ENCODE data around the gene ARID2. TPM values are rescaled to one million over a fixed set of nuclear protein-coding genes. Genes with fewer than 3 reads are reported as not detected.

ARID2 gene
- polyA plus RNA-seq, 2 of the 4 experiments (the other 2 are of a cell fraction): 8.7 to 37.7 TPM

- ATAC-seq: no peak
Observed at GRCh38 chr12:45852508-45852907, 123.0 kb downstream of the ARID2 start.

GRCh38 chr12:45853550-45853949 lies 124.0 kb downstream of the ARID2 start:
- Histone ChIP-seq H3K9me3 (no peaks in the 10 kb centered on the region), H3K4me3 (no peak overlapping the region), H3K27ac (no peak overlapping the region), H3K4me2 (no peak overlapping the region), H3K4me1 (no peaks in the 10 kb centered on the region)
- POLR2A ChIA-PET: no interaction called here
- CTCF ChIA-PET: no interaction called here
- DNase-seq (ENCODE audit: low read depth in 1 of 2, low spot score in 1 of 2): no peak
- no peak for ATAC-seq
- TF ChIP-seq NR3C1 (IDR thresholded peaks at IDR 0.05): no peak
- no peak for TF ChIP-seq RCOR1 (IDR thresholded peaks at IDR 0.05; ENCODE audit: low read depth, low read length)
- no peak for TF ChIP-seq JUNB (IDR thresholded peaks at IDR 0.05)
- TF ChIP-seq KDM1A (IDR thresholded peaks at IDR 0.05; ENCODE audit: low read depth): no peak
- no peak for TF ChIP-seq EHF (CRISPR knock-in tag; IDR thresholded peaks at IDR 0.05)
- TF ChIP-seq NFE2L2 (conservative IDR thresholded peaks at IDR 0.05; ENCODE audit: low read length): no peak
- no peak for TF ChIP-seq EP300 (IDR thresholded peaks at IDR 0.05)
- no peak for TF ChIP-seq HOXA7 (CRISPR knock-in tag; IDR thresholded peaks at IDR 0.05)
- TF ChIP-seq TFCP2L1 (CRISPR knock-in tag; IDR thresholded peaks at IDR 0.05): no peak
- no peak for TF ChIP-seq CEBPB (IDR thresholded peaks at IDR 0.05)
- TF ChIP-seq, protein P1, sequence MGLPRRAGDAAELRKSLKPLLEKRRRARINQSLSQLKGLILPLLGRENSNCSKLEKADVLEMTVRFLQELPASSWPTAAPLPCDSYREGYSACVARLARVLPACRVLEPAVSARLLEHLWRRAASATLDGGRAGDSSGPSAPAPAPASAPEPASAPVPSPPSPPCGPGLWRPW (IDR thresholded peaks at IDR 0.05): no peak
- no peak for TF ChIP-seq CHD4 (IDR thresholded peaks at IDR 0.05; ENCODE audit: borderline replicate concordance)
- no peak for TF ChIP-seq ZSCAN20 (CRISPR knock-in tag; IDR thresholded peaks at IDR 0.05)
- TF ChIP-seq RARB (CRISPR knock-in tag; IDR thresholded peaks at IDR 0.05): no peak
- no peak for TF ChIP-seq RFX5 (IDR thresholded peaks at IDR 0.05)
- FAIRE-seq: no peak
- 93% methylated on average over 3 of the region's 3 CpGs for WGBS (ENCODE audit: missing lambda C conversion rate)

More at GRCh38 chr12:45852508-45852907, 123.0 kb downstream of the ARID2 start:
- ChIA-PET CTCF (interaction anchor here (1.1 kb wide), 1 partner anchor 13 kb away, joined by 3 read pairs; no protein-coding TSS in a partner anchor), POLR2A (no interaction called here)
- no peak for TF ChIP-seq SMC3 (IDR thresholded peaks at IDR 0.05)
- no peak for TF ChIP-seq MYC (IDR thresholded peaks at IDR 0.05; ENCODE audit: borderline replicate concordance, low read length)
- no peak for TF ChIP-seq RNF2 (IDR thresholded peaks at IDR 0.05; ENCODE audit: borderline replicate concordance, low read depth)
- TF ChIP-seq, protein P2, sequence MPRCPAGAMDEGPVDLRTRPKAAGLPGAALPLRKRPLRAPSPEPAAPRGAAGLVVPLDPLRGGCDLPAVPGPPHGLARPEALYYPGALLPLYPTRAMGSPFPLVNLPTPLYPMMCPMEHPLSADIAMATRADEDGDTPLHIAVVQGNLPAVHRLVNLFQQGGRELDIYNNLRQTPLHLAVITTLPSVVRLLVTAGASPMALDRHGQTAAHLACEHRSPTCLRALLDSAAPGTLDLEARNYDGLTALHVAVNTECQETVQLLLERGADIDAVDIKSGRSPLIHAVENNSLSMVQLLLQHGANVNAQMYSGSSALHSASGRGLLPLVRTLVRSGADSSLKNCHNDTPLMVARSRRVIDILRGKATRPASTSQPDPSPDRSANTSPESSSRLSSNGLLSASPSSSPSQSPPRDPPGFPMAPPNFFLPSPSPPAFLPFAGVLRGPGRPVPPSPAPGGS (IDR thresholded peaks at IDR 0.05): no peak
- TF ChIP-seq HOXB13 (CRISPR knock-in tag; IDR thresholded peaks at IDR 0.05; ENCODE audit: low read depth): no peak
- TF ChIP-seq, protein P3, sequence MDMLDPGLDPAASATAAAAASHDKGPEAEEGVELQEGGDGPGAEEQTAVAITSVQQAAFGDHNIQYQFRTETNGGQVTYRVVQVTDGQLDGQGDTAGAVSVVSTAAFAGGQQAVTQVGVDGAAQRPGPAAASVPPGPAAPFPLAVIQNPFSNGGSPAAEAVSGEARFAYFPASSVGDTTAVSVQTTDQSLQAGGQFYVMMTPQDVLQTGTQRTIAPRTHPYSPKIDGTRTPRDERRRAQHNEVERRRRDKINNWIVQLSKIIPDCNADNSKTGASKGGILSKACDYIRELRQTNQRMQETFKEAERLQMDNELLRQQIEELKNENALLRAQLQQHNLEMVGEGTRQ (IDR thresholded peaks at IDR 0.05): no peak
- no peak for TF ChIP-seq CHD2 (IDR thresholded peaks at IDR 0.05; ENCODE audit: low read length, partially characterized antibody)
- TF ChIP-seq JUNB (IDR thresholded peaks at IDR 0.05): no peak
- TF ChIP-seq, protein P4, sequence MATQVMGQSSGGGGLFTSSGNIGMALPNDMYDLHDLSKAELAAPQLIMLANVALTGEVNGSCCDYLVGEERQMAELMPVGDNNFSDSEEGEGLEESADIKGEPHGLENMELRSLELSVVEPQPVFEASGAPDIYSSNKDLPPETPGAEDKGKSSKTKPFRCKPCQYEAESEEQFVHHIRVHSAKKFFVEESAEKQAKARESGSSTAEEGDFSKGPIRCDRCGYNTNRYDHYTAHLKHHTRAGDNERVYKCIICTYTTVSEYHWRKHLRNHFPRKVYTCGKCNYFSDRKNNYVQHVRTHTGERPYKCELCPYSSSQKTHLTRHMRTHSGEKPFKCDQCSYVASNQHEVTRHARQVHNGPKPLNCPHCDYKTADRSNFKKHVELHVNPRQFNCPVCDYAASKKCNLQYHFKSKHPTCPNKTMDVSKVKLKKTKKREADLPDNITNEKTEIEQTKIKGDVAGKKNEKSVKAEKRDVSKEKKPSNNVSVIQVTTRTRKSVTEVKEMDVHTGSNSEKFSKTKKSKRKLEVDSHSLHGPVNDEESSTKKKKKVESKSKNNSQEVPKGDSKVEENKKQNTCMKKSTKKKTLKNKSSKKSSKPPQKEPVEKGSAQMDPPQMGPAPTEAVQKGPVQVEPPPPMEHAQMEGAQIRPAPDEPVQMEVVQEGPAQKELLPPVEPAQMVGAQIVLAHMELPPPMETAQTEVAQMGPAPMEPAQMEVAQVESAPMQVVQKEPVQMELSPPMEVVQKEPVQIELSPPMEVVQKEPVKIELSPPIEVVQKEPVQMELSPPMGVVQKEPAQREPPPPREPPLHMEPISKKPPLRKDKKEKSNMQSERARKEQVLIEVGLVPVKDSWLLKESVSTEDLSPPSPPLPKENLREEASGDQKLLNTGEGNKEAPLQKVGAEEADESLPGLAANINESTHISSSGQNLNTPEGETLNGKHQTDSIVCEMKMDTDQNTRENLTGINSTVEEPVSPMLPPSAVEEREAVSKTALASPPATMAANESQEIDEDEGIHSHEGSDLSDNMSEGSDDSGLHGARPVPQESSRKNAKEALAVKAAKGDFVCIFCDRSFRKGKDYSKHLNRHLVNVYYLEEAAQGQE (IDR thresholded peaks at IDR 0.05): no peak
- TF ChIP-seq EHF (CRISPR knock-in tag; IDR thresholded peaks at IDR 0.05): no peak
- no peak for TF ChIP-seq POLR2AphosphoS2 (conservative IDR thresholded peaks at IDR 0.05; ENCODE audit: low read length)
- no peak for TF ChIP-seq ZSCAN20 (CRISPR knock-in tag; IDR thresholded peaks at IDR 0.05)
- no peak for TF ChIP-seq HOXA7 (CRISPR knock-in tag; IDR thresholded peaks at IDR 0.05)
- TF ChIP-seq EP300 (IDR thresholded peaks at IDR 0.05): no peak
- TF ChIP-seq, protein P5, sequence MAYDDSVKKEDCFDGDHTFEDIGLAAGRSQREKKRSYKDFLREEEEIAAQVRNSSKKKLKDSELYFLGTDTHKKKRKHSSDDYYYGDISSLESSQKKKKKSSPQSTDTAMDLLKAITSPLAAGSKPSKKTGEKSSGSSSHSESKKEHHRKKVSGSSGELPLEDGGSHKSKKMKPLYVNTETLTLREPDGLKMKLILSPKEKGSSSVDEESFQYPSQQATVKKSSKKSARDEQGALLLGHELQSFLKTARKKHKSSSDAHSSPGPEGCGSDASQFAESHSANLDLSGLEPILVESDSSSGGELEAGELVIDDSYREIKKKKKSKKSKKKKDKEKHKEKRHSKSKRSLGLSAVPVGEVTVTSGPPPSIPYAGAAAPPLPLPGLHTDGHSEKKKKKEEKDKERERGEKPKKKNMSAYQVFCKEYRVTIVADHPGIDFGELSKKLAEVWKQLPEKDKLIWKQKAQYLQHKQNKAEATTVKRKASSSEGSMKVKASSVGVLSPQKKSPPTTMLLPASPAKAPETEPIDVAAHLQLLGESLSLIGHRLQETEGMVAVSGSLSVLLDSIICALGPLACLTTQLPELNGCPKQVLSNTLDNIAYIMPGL (CRISPR knock-in tag; IDR thresholded peaks at IDR 0.05; ENCODE audit: borderline replicate concordance): no peak
- no peak for TF ChIP-seq SREBF2 (IDR thresholded peaks at IDR 0.05)
- H3K4me3 ChIP-seq: no peak overlapping the region
- FAIRE-seq: no peak
- H3K9me3 ChIP-seq: no peaks in the 10 kb centered on the region
- no peaks in the 10 kb centered on the region for H3K4me1 ChIP-seq
- H3K27ac ChIP-seq: no peak overlapping the region
- no peak overlapping the region for H3K4me2 ChIP-seq
- 93% methylated on average over 7 of the region's 7 CpGs for WGBS (ENCODE audit: missing lambda C conversion rate)
- no peak for DNase-seq (ENCODE audit: low read depth in 1 of 2, low spot score in 1 of 2)

All from A549 (cell line).